NOMO-1 treated with DMSO at 0.1 percent for 48 hours (cell line): ENCODE measurements around the gene NEMP2.
A peak's percentile ranks its signal among the peaks of the same experiment; 100 is the strongest.

ENCODE experiments used
- DNase-seq: peaks from one replicate; lab custom pipeline; 2025; ENCODE audit not compliant: unreplicated experiment; lab: John Stamatoyannopoulos, UW

Gene NEMP2, protein sequence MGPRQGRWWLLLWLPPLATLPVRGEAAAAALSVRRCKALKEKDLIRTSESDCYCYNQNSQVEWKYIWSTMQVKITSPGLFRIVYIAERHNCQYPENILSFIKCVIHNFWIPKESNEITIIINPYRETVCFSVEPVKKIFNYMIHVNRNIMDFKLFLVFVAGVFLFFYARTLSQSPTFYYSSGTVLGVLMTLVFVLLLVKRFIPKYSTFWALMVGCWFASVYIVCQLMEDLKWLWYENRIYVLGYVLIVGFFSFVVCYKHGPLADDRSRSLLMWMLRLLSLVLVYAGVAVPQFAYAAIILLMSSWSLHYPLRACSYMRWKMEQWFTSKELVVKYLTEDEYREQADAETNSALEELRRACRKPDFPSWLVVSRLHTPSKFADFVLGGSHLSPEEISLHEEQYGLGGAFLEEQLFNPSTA

DNA sequence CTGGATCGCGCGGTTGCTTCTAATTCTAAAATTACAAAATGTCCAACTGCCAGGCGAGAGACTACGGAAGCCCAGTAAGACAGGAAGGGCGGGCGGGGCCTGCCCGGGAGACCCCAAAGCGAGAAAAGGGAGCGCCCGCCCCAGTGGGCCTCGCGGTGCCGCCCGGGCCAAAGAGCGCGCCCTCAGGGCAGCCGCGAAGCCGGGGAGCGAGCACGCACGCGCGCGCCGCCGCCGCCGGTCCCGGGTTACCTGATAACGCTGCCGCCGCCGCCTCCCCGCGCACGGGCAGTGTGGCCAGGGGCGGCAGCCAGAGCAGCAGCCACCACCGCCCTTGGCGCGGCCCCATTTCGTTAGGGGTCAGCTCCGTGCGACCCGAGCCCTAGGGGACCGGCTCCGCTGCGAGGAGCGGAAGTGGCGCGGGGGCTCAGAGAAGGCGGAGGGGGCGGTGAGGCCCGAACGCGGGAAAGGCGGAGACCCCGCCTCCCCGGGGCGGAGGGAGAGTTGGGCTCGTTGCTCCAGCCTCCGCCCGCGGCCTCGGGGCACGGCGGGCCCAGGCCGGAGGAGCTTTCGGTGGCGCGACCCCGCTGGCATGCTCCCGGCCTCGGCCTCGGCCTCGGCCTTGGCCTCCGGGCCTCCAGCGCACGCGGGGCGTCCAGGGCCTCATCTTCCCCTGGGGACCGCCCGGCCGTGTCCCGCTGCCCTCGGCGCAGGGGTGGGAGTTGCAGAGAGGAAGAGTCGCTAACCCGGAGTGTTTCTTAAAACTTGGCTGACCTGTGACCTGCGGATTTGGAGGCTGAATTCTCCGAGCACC, at the start of gene NEMP2:
Gene NEMP2 (minus strand): TSS at position 413 of the 811 bp plus-strand sequence. CDS start 67 bp downstream, at position 346.
- peak; percentile 79 for DNase-seq

DNA sequence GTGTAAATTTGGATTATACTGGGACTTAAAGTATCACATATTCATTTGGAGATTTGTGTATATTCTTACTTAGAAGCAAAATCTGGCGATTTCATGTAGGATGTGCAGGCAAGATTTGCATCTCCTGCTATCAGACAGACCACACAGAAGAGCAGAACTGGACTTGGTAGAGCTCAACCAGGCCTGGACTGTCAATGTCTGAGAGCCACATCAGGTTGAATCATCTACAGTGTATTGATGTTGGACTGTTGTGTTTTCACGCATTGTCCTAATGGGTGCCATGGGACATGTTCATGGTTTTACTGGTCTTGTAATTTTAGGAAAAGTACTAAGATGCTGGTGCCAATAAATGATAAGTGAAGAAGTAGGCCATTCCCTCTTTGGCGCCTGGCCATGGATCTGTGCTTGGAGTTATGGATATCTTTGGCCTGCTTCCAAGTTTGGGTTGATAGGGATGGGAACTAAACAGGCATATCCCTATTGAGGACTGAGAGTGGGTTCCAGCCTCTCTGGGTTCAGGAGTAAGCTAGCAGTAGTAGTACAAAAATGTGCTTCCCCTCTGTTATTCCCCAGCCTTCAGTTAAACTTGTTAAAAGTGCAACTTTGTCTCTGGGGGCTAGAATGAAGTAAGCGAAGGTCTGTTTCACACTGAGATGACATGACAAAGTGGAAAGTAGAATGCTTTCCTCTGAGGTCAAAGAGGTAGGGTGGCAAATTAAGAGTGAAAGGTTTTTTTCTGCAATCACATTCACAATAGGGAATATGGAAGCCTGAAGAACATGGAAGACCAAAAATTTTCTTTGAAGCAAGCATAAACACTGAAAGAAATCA, 49.2 kb upstream of the NEMP2 start:
- DNase-seq: no peak

DNA sequence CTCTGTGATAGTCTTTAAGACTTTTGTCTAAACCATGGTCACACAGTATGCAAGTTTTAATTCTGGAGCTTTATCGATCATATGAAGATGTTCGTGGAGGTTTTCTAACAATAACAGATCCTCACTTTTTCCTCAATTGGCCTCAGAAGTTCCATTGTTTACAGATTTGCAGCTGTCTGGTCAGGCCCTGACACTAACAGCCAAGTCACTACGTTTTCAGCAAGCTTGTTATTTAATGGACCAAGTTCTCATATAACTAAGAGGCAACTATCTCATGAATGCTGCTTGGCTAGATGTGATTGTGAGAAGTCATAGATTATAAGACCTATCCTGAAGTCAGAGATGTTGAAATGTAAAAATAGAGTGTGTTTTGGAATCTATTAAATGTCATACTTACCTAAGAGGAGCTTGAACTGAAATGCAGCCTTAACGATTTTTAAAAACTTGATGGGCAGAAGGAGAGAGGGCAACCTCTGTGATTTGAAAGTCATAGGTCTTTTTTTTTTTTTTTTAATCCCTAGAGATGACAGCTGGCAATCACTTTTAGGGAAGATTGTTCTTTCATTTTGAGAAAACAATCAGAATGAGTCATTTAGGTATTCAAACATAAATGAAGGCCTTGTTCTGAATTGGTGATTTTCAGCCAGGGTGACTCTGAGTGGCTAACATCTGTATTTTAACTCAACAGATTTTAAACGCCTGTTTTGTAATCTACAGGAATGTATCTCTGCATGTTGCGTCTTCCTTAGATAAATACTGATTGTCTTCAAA, 48.4 kb upstream of the NEMP2 start:
- no peak for DNase-seq

DNA sequence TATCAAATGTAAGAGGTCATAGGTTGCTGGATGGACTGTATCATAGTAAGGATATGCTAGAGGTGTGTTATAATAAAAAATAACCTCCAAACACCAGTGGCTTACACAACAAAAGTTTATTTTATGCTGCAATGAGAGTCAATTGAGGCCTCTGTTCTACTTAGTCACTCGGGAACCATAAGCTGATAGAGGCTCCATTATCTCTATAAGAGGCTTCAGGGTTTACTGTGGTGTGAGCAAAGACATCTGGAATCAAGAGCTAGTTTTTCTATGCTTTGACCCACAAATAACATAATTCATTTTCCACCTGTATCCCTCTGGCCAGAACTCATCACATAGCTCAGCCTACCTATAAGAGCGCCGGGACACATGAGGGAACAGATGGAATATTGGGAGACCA, 47.5 kb upstream of the NEMP2 start:
- DNase-seq: no peak

DNA sequence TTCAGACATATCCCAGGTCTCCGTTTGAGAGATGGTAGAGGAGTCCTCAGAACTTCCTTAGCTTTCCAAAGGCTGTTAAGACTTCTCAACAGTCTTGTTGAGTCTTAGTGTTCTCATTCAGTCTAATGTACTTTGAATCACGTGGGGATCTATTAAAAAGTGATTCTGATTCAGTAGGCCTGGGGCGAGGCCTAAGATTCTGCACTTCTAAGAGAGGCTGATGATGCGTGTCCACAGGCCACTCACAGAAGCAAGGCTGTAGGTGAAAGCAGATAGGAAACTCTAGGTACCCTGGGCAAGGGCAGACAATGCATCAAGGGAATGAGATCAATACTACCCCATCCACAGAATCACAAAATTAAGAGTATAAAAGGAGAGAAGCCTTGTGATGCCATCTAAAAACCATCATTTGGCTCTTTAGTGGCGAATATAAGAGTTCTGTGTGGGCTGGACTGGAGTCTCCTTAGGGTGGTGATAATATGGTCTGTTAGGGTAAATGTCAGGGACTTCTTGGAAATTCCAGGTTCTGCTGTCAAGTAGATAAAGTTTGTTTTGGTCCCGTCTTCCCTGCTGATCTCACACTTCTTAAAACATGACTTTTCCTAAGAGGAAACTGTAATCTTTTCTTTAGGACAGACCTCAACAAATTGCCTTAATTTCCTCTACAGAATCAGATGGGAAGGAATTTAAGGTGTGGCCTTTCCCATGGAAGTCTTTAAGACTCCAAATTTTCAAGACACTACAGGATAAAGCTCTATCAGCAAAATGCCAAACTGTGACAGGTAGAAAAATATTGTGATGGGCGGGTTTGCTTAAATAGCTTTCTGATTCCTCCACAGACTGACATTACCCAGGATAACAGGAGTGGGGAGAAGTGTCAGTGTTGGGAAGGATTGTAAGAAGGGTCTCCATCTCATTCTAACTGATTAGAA, 45.7 kb upstream of the NEMP2 start:
- DNase-seq: no peak

DNA sequence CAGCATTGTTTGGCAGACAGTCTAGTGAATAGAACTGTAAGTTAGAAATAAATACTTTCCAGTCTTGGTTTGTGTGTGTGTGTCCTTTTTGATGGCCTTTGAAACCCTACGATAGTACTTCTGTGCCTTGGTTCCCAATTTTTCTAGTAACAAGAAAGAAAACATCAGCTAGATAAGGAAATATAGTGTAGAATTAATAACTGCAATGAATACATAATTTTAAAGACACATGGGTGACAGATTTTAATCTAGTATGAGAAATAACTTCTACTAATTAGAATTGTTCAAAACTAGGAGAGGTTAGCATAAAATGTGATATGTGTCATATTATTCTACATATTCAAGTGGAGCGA, 44.5 kb upstream of the NEMP2 start:
- DNase-seq: no peak

DNA sequence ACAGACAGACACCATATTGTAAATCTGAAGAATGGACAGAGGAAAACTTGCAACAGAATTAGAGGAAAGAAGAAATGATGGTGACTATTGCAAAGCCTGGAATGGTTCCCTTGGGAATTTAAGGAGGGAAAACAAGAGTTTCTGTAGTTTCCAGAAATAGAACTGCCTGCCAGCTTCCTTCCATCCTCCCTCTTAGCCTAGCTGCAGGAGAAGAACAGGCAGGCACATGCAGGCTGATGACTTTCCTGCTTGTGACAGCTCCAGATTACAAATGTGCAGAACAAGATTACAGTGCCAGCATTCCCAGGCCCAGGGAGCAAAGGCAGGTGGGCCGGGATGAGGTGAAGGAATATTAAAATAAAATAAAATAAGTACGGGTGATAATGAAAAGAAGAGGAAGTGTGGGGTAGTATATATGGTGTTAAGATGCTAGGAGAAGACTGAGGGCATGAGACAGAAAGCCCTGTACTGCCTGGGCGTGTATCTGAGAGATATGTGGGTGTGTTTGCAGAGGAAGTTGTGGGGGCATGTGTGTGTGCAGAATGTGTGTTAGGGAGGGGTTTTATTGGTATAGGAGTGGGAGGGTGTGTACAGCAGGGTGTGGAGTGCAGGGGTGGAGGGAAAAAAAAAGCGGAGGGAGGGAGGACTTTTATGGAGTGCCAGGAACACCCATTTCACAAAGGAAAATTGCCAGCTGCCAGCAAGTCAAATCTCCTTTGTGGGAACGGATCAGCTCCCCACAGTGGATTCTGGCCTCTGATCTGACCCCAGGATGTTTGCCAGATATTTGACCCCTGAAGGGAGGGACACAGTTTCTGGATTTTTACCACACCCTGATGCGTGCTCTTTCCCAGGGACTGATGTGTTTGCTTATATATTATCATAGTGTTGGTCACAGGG, 43.9 kb upstream of the NEMP2 start:
- no peak for DNase-seq

DNA sequence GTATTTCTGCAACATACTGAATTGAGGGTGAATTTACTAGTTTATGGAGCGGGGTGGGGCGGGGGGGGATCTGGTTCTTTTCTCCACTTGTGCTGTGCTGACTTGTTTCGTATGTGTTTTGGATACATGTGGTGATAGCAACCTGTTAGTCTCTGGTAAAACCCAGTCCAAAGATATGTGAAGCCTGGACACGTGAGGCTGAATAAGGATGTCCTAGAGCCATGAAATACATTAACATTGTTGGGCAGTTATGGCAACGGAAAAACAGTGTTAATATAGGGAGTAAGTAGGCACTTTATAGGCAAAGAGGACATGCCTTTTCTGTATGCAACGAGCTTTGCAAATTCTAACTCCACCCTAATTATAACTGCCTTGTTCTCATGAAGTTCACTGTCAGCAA, 42.1 kb upstream of the NEMP2 start:
- DNase-seq: no peak

DNA sequence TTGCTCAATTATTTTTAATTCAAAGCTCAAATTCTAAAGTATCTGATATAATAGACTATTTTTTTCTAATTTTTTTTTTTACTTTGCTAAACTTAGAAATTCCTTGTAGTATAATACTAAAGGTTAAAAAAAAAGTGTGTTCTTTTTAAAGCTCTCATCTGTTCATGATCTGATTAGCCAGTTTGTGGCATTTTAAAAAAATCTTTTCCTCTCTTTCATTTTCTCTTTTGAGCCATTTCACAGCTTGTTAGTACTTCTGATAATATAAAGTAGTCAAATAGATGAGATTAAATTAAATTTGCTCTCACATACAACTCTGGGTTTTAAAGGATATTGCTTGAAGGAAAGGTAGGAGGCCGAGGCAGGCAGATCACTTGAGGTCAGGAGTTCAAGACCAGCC, 40.7 kb upstream of the NEMP2 start:
- no peak for DNase-seq

DNA sequence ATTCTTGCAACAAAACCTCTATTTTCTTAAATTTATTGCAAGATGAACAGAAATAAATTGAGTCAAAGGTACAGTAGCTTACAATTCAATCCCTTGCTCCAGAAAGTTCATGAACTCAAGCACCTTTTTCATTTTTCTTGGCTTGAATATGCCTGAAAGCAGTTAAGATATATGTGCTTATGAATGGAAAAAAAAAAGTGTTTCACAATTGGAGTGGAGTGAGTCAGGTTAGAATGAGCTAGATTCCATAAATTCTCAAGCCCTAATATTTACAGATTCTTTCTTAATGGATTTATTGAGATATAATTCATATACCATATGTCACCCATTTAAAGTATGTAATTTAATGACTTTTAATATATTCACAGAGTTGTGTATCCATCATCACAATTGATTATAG, 39.6 kb upstream of the NEMP2 start:
- DNase-seq: no peak

DNA sequence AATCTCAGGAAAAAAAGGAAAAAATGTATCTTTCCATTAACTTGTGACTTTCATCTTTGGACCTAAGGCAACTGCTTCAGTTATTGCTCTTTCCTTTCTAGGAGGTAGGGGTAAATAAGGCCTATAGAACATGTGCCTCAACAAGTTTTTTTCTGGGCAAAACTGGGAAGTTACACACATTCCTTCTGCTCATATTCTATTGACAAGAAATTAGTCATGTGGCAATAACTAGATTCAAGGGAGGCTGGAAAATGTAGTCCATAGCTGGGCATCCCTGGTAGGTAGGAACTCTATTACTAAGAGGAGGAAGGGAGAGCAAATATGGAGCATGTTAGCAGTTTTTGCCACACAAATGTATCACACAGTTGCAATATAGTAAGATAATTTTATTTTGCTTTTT, 37.7 kb upstream of the NEMP2 start:
- DNase-seq: no peak

DNA sequence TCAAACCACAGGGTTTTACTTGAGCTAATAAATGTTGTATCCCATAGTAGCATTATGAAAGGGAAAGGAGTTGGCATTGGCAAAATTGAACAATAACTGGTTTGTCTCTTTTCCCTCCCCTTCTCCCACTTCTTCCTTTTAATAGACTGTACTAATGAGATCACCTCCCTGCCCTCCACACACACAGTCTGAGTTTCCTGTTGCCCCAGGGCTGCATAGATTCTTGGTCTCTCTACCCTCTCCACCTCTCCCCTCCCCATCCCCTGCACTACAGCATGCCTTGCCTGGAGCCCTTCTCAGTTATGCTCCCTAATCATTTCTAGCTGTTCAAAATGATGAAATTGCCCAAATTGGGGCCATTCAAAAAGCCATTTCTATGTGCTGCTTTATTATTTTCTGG, 37.2 kb upstream of the NEMP2 start:
- DNase-seq: no peak

DNA sequence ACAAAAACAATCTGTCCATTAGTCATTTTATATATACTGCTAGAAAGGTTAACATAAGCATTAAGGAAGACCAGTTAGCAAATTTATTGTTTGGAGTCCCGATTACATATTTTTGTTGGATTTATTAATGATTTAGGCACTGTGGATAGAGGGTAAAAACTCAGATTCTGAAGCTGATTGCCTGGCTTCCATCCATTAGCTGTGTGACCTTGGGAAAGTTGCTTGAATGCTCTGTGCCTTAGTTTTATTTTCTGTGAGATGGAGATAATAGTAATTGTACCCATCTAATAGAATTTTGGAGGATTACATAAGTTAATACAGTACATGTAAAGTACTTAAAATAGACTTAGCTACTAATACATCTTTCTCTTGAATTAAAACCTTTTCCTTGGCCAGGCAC, 36.3 kb upstream of the NEMP2 start:
- DNase-seq: no peak

DNA sequence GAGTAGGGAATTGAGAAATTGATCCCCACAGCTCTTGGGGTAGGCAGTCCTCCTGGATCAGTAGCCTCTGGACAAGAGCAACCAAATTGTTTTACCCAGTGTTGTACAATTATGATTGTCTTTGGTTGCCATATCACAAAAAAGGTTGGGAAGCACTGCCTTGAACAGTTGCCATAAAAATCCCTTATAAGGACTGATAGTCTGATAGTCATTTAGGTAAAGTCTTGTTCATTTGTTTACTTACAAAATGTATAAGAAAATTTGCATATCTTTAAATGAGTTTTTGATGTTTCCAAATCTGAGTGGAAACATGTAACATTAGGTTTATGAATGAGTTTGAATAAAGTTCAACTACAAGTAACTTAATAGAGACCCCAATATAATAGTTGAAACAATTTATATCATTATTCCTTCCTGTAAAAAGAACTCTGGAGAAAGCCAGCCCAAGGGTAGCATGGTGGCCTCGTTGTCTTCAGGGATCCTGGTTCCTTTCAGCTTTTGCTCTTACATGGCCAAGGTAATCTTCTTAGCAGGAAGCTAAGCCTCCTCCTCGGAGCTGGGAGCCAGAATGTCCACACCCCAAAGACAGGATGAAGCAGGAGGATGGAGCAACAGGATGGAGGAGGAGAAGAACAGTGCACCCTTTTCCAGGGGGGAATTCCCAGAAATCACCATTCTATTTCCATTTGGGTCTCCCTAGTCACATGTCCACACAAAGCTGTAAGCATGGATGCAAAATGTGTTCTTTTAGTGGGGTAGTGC, 35.7 kb upstream of the NEMP2 start:
- DNase-seq: no peak

DNA sequence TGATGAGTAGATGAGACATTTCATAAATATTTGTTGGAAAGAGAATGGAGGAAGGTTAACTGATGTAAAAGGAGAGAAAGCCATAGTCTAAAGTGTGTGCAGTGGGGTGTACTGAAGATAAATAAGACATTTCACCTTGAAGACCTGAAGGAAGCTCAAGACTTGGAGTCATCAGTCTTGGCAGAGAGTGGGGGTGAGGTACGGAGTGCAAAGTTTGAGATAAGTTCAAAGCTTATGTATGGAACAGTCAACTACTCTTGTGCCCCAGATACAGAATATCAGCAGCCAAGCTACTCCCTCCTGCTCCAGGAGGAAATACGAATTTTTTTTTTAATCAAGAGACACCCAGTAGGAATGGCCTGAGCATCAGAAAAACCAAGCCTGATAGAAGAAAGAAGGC, 30.3 kb upstream of the NEMP2 start:
- DNase-seq: no peak

DNA sequence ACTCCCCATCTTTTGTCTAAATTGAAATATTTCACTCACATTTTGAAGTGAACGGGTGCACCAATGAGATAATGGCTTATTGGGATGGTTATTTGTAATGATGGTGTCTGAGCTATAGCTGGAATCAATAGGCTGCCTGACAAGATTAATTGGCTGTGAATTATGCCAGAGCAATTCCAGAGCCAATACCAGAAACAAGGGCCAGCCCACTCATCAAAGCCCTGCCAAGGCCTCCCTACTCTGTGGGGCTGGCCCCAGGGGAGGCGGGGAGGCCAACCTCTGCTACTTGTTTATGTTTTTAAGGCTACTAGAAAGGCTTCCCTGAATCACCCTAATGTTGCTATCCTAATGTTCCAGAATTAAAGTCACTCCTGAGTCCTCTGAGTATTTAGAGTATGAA, 29.1 kb upstream of the NEMP2 start:
- no peak for DNase-seq

DNA sequence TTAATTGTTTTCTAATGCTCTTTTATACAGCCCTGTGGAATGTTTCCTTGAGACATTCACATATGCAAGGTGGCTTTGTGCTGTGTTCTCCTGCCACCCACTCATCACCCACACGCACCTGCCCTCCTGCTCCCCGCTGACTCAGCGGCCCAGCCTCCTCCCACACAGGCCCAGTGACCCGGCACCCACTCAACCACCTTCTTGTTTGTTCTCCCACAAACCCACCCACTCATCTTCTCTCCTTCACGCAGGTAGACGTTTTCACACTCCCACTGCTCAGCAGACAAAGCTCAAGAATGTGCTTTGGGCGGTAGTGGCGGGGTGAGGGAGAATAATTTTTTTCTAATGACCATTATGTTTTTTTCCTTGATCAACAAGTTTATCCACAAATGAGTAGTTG, 28.6 kb upstream of the NEMP2 start:
- DNase-seq: no peak

DNA sequence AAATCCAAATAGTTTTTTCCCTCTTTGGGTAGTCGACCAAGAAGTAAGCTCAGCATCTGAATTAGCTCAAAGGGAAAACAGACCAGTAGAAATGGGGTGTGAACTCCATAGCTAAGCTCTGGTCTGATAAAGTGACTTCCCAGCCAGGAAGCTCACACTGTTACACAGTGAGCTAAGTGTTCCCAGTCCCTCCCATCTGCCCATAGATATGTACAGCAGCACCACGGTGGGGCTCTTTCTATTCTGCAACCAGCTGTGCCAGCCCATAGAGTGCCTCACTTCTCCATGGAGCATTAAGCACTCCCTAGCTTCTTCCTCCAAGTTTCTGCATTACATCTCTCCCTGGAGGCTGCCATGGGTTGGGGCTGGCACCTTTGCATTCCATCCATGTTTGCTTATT, 27.6 kb upstream of the NEMP2 start:
- DNase-seq: no peak
